Stimulated activated naive CD8-positive, alpha-beta T cell treated with anti-CD3 and anti-CD28 coated beads, Interleukin-15, Interleukin-2, amounts not matched to agents 100 ng/mL and 50 ng/mL, for 24 hours (primary cell): Measurements from ENCODE around the gene ABHD1.
"Not testable (repeated sequence)": the region's sequence is repeated elsewhere in the genome, so short reads cannot be mapped to it uniquely, and the experiment has no call there.

ENCODE experiments used
- H3K27ac Mint-ChIP-seq: one replicate; pipeline ENCODE4 v1.8.0; 2021; ENCODE audit warnings: mild to moderate bottlenecking, mixed read lengths
- H3K27me3 Mint-ChIP-seq: one replicate; pipeline ENCODE4 v1.8.0; 2021; ENCODE audit warnings: mixed read lengths
- H3K36me3 Mint-ChIP-seq: one replicate; pipeline ENCODE4 v1.8.0; 2021; ENCODE audit warnings: low read depth, mixed read lengths
- H3K4me1 Mint-ChIP-seq: one replicate; pipeline ENCODE4 v1.8.0; 2021; ENCODE audit warnings: low read depth, mixed read lengths
- H3K4me3 Mint-ChIP-seq: one replicate; pipeline ENCODE4 v1.8.0; 2021; ENCODE audit warnings: mild to moderate bottlenecking, mixed read lengths
- H3K9me3 Mint-ChIP-seq: one replicate; pipeline ENCODE4 v1.8.0; 2021; ENCODE audit warnings: mixed read lengths

The ABHD1 gene

GRCh38 chr2:27123302-27124150, at the start of gene ABHD1:
Gene ABHD1 (plus strand): TSS chr2:27123815. CDS start chr2:27123949, 134 bp downstream.
- Mint-ChIP-seq H3K27me3 (peaks cover 28% of the 10 kb centered on the region), H3K4me3 (peak within 1 kb of the TSS; percentile 82), H3K36me3 (no peaks in the 10 kb centered on the region), H3K9me3 (no peaks in the 10 kb centered on the region), H3K27ac (peak within 1 kb of the TSS; percentile 72), H3K4me1 (peaks cover 23% of the 10 kb centered on the region)

GRCh38 chr2:27074738-27075565, 48.7 kb upstream of the ABHD1 start:
- Mint-ChIP-seq H3K4me3 (peak overlapping the region; percentile 14), H3K4me1 (peaks cover 62% of the 10 kb centered on the region), H3K36me3 (peaks cover 10% of the 10 kb centered on the region), H3K27me3 (no peaks in the 10 kb centered on the region), H3K27ac (peak overlapping the region; percentile 68), H3K9me3 (no peaks in the 10 kb centered on the region)

GRCh38 chr2:27075566-27075871, 48.1 kb upstream of the ABHD1 start:
- Mint-ChIP-seq H3K4me3 (peak overlapping the region; percentile 14), H3K27ac (peak overlapping the region; percentile 68), H3K4me1 (peaks cover 61% of the 10 kb centered on the region)
- H3K9me3 Mint-ChIP-seq, H3K27me3 Mint-ChIP-seq, H3K36me3 Mint-ChIP-seq: not testable (repeated sequence)

GRCh38 chr2:27076323-27076722, 47.3 kb upstream of the ABHD1 start:
- Mint-ChIP-seq H3K4me1 (peaks cover 64% of the 10 kb centered on the region), H3K4me3 (no peak overlapping the region), H3K36me3 (no peaks in the 10 kb centered on the region), H3K27me3 (no peaks in the 10 kb centered on the region), H3K9me3 (no peaks in the 10 kb centered on the region), H3K27ac (peak overlapping the region; percentile 60)

- Mint-ChIP-seq H3K4me1 (peaks cover 66% of the 10 kb centered on the region), H3K4me3 (no peak overlapping the region), H3K9me3 (no peaks in the 10 kb centered on the region), H3K27me3 (no peaks in the 10 kb centered on the region), H3K27ac (no peak overlapping the region), H3K36me3 (no peaks in the 10 kb centered on the region)
Measured at GRCh38 chr2:27077231-27077630, 46.4 kb upstream of the ABHD1 start.

- Mint-ChIP-seq H3K27ac (no peak within 1 kb of the TSS), H3K9me3 (no peaks in the 10 kb centered on the region), H3K36me3 (no peaks in the 10 kb centered on the region), H3K27me3 (no peaks in the 10 kb centered on the region), H3K4me1 (peaks cover 55% of the 10 kb centered on the region), H3K4me3 (no peak within 1 kb of the TSS)
Measured at GRCh38 chr2:27078267-27079194, 45.1 kb upstream of the ABHD1 start, which contains the start of gene EMILIN1. Gene EMILIN1 (plus strand): TSS chr2:27078615. CDS start chr2:27079066, 451 bp downstream.

- H3K4me3 Mint-ChIP-seq: no peak overlapping the region
- no peak overlapping the region for H3K27ac Mint-ChIP-seq
Measured at GRCh38 chr2:27079233-27080139, 44.1 kb upstream of the ABHD1 start.

GRCh38 chr2:27080140-27080469, 43.5 kb upstream of the ABHD1 start:
- peak overlapping the region; percentile 53 for H3K4me3 Mint-ChIP-seq
- H3K27me3 Mint-ChIP-seq: no peaks in the 10 kb centered on the region
- H3K27ac Mint-ChIP-seq: peak overlapping the region; percentile 36
- H3K4me1 Mint-ChIP-seq: peaks cover 41% of the 10 kb centered on the region
- no peaks in the 10 kb centered on the region for H3K9me3 Mint-ChIP-seq
- no peaks in the 10 kb centered on the region for H3K36me3 Mint-ChIP-seq

More at GRCh38 chr2:27079233-27080139, 44.1 kb upstream of the ABHD1 start:
- no peaks in the 10 kb centered on the region for H3K9me3 Mint-ChIP-seq
- no peaks in the 10 kb centered on the region for H3K36me3 Mint-ChIP-seq
- H3K4me1 Mint-ChIP-seq: peaks cover 45% of the 10 kb centered on the region
- no peaks in the 10 kb centered on the region for H3K27me3 Mint-ChIP-seq

GRCh38 chr2:27080603-27080936, 43.0 kb upstream of the ABHD1 start:
- H3K36me3 Mint-ChIP-seq: no peaks in the 10 kb centered on the region
- H3K4me3 Mint-ChIP-seq: peak overlapping the region; percentile 81
- no peaks in the 10 kb centered on the region for H3K9me3 Mint-ChIP-seq
- peaks cover 41% of the 10 kb centered on the region for H3K4me1 Mint-ChIP-seq
- H3K27ac Mint-ChIP-seq: peak overlapping the region; percentile 98
- H3K27me3 Mint-ChIP-seq: no peaks in the 10 kb centered on the region

- H3K4me3 Mint-ChIP-seq: peak overlapping the region; percentile 81
- no peaks in the 10 kb centered on the region for H3K36me3 Mint-ChIP-seq
- peak overlapping the region; percentile 98 for H3K27ac Mint-ChIP-seq
- H3K27me3 Mint-ChIP-seq: no peaks in the 10 kb centered on the region
- no peaks in the 10 kb centered on the region for H3K9me3 Mint-ChIP-seq
- peaks cover 36% of the 10 kb centered on the region for H3K4me1 Mint-ChIP-seq
Measured at GRCh38 chr2:27081984-27082772, 41.4 kb upstream of the ABHD1 start.

GRCh38 chr2:27082773-27083409, 40.7 kb upstream of the ABHD1 start:
- Mint-ChIP-seq H3K4me3 (no peak overlapping the region), H3K9me3 (no peaks in the 10 kb centered on the region), H3K27me3 (no peaks in the 10 kb centered on the region), H3K27ac (no peak overlapping the region), H3K36me3 (no peaks in the 10 kb centered on the region), H3K4me1 (peaks cover 41% of the 10 kb centered on the region)

GRCh38 chr2:27083410-27084296, 40.0 kb upstream of the ABHD1 start:
- H3K4me1 Mint-ChIP-seq: peaks cover 39% of the 10 kb centered on the region
- H3K36me3 Mint-ChIP-seq: no peaks in the 10 kb centered on the region
- H3K4me3 Mint-ChIP-seq: no peak overlapping the region
- no peaks in the 10 kb centered on the region for H3K9me3 Mint-ChIP-seq
- H3K27me3 Mint-ChIP-seq: no peaks in the 10 kb centered on the region
- no peak overlapping the region for H3K27ac Mint-ChIP-seq
